Measurements from ENCODE around the gene TBC1D22A. TPM values are rescaled to one million over a fixed set of nuclear protein-coding genes. Genes with fewer than 3 reads are reported as not detected.

The TBC1D22A gene
- total RNA-seq, 1 experiment from 2014 or later, result 20.9 TPM

DNA sequence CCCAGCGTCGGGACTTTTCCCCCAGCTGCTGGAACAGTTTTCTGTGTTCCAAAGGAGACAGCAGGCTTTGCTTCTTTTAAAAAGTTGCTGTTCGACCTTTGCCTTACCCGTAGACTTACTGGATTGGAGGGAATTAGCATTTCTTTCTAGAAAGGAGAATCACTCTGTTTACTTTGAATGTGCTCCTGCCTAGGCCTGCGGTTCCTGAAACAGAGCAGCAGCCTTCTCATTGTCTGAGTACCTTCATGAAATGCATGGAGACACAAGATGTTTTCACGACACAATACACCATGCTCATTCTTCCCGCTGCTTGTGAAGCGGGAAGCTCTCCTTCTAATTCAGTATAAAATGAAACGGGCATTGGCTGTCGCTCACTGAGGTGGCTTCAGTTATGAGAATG is 196.2 kb downstream of the TBC1D22A start:
- H3K79me2 ChIP-seq (ENCODE audit: insufficient read depth, low read length), result no peaks in the 10 kb centered on the region; the same call in 1 of the 2 replicates
- no TSS peak for BruUV-seq (replicated peaks)
- RAD21 ChIA-PET (ENCODE audit: low non-redundant PET in 1 of 2, low total read pairs in 2 of 2, uncharacterized antibody in 2 of 2, unreplicated experiment in 2 of 2), result no interaction called here
- no peak overlapping the region for H3K4me2 ChIP-seq (ENCODE audit: low read length)
- DNase-seq (ENCODE audit: low read depth, low spot score) (no peak), ATAC-seq (no peak)
- H4K20me1 ChIP-seq (ENCODE audit: insufficient read depth), result no peaks in the 10 kb centered on the region
- intact Hi-C loops (cut with micrococcal nuclease), result no loop called here
- no peaks in the 10 kb centered on the region for H3K9me3 ChIP-seq (ENCODE audit: control insufficient read depth in 1 of 2, insufficient read depth in 1 of 2, low read depth in 1 of 2, low read length in 2 of 2)
- POLR2A ChIA-PET, result no interaction called here
- H3K4me3 ChIP-seq (replicated peaks in 1 of 2; ENCODE audit: low read depth in 1 of 2, low read length in 2 of 2), result no peak overlapping the region
- no peak overlapping the region for H3K27ac ChIP-seq (ENCODE audit: low read depth, low read length)
- no peaks in the 10 kb centered on the region for H3K36me3 ChIP-seq (ENCODE audit: control insufficient read depth in 1 of 2, insufficient read depth in 2 of 2, low read length in 2 of 2)
- CTCF ChIA-PET, result no interaction called here
- no peak overlapping the region for H3K9ac ChIP-seq (ENCODE audit: low read length)
- H2AFZ ChIP-seq (ENCODE audit: low read depth, low read length, poor library complexity, severe bottlenecking), result no peak overlapping the region
- H3K9me2 ChIP-seq (ENCODE audit: insufficient read depth), result no peaks in the 10 kb centered on the region
- no peaks in the 10 kb centered on the region for H3K27me3 ChIP-seq (ENCODE audit: insufficient read depth, low read length)
- H3K4me1 ChIP-seq (ENCODE audit: control insufficient read depth in 1 of 2, insufficient read depth in 2 of 2, low read length in 2 of 2), result no peaks in the 10 kb centered on the region
- TF ChIP-seq EZH2 (IDR thresholded peaks at IDR 0.05), result no peak
- TF ChIP-seq ZFX (IDR thresholded peaks at IDR 0.05), result no peak
- no peak for TF ChIP-seq POLR2A (IDR thresholded peaks at IDR 0.05; ENCODE audit: borderline replicate concordance, extremely low read depth, insufficient read depth, insufficient read length)
- TF ChIP-seq SRF (IDR thresholded peaks at IDR 0.05; ENCODE audit: low read depth), result no peak
- no peak for TF ChIP-seq SP1 (IDR thresholded peaks at IDR 0.05; ENCODE audit: low read depth)
- no peak for TF ChIP-seq POLR2AphosphoS5 (IDR thresholded peaks at IDR 0.05; ENCODE audit: low read depth, low read length)
- no peak for TF ChIP-seq ZNF274 (IDR thresholded peaks at IDR 0.05; ENCODE audit: low read depth, low read length)
- no peak for TF ChIP-seq YY1 (IDR thresholded peaks at IDR 0.05; ENCODE audit: extremely low read depth, insufficient replicate concordance, low read depth, low read length)
- TF ChIP-seq SIN3A (IDR thresholded peaks at IDR 0.05; ENCODE audit: low read depth), result no peak
- TF ChIP-seq RAD21 (IDR thresholded peaks at IDR 0.05; ENCODE audit: low read depth), result no peak
- TF ChIP-seq CEBPB (IDR thresholded peaks at IDR 0.05; ENCODE audit: low read depth), result no peak
- TF ChIP-seq ELF1 (IDR thresholded peaks at IDR 0.05; ENCODE audit: borderline replicate concordance, low read depth), result no peak
- TF ChIP-seq REST (IDR thresholded peaks at IDR 0.05; ENCODE audit: low read depth), result no peak
